ENCODE results near the gene RABGGTA. TPM values are rescaled to one million over a fixed set of nuclear protein-coding genes. Genes with fewer than 3 reads are reported as not detected.

The RABGGTA gene
- total RNA-seq, 1 experiment from 2014 or later, result 35.3 TPM

DNA sequence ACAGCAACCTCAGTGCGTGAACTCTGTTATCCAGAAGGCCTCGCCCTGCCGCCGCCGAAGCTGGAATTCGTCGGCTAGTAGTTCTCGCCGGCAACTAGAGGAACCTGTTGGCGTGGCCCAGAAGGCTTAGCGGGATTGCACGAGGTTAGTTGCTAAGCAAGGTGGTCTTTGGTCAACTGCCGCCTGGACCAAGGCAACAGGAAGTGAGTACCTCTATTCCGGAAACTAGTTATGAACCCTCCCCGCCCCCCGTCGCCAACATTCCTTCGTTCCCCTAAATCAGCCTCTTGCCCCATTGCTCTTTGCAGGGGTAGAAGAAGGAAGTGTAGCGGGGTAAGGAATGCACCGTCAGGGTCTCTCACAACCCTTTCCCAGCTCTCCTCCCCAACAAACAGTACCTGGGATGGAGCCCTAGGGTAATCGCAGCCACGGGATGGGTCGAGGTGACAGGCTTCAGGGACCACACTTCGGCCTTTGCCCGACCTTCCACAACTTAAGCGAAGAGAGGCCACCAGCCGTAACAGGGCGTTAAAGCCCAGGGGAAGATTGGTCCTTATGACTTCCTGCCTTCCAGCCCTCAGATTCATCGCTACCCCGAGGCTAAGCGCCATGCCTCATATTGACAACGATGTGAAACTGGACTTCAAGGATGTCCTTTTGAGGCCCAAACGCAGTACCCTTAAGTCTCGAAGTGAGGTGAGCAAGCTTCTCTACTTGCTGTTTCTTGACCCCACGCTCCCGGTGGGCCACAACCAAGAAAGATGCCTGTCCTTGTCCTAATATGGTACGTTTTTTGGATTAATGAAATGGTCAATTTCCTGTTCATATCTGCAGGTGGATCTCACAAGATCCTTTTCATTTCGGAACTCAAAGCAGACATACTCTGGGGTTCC, 38.5 kb downstream of the RABGGTA start, which contains the start of gene GMPR2:
Gene GMPR2 (plus strand): TSS at position 285 of the 893 bp plus-strand sequence. CDS start 325 bp downstream, at position 610.
- TF ChIP-seq, protein P1, sequence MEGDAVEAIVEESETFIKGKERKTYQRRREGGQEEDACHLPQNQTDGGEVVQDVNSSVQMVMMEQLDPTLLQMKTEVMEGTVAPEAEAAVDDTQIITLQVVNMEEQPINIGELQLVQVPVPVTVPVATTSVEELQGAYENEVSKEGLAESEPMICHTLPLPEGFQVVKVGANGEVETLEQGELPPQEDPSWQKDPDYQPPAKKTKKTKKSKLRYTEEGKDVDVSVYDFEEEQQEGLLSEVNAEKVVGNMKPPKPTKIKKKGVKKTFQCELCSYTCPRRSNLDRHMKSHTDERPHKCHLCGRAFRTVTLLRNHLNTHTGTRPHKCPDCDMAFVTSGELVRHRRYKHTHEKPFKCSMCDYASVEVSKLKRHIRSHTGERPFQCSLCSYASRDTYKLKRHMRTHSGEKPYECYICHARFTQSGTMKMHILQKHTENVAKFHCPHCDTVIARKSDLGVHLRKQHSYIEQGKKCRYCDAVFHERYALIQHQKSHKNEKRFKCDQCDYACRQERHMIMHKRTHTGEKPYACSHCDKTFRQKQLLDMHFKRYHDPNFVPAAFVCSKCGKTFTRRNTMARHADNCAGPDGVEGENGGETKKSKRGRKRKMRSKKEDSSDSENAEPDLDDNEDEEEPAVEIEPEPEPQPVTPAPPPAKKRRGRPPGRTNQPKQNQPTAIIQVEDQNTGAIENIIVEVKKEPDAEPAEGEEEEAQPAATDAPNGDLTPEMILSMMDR (IDR thresholded peaks at IDR 0.05; ENCODE audit: unreplicated experiment), result no peak
- H3K4me1 Mint-ChIP-seq (ENCODE audit: low read depth, unreplicated experiment), result peaks cover 20% of the 10 kb centered on the region
- intact Hi-C loops (cut with micrococcal nuclease; ENCODE audit: unreplicated experiment), result no loop called here
- H3K4me3 Mint-ChIP-seq (ENCODE audit: low read depth, unreplicated experiment), result peak within 1 kb of the TSS; percentile 83
- BruUV-seq (replicated peaks), result TSS peak; percentile 61
- no peak for DNase-seq
- H3K36me3 Mint-ChIP-seq (ENCODE audit: insufficient read depth, unreplicated experiment), result peaks cover 48% of the 10 kb centered on the region
- no peaks in the 10 kb centered on the region for H3K27me3 Mint-ChIP-seq (ENCODE audit: unreplicated experiment)
- CTCF ChIA-PET, result no interaction called here
- peak within 1 kb of the TSS; percentile 67 for H3K27ac Mint-ChIP-seq (ENCODE audit: unreplicated experiment)
- H3K9me3 Mint-ChIP-seq (ENCODE audit: low read depth, unreplicated experiment), result no peaks in the 10 kb centered on the region

DNA sequence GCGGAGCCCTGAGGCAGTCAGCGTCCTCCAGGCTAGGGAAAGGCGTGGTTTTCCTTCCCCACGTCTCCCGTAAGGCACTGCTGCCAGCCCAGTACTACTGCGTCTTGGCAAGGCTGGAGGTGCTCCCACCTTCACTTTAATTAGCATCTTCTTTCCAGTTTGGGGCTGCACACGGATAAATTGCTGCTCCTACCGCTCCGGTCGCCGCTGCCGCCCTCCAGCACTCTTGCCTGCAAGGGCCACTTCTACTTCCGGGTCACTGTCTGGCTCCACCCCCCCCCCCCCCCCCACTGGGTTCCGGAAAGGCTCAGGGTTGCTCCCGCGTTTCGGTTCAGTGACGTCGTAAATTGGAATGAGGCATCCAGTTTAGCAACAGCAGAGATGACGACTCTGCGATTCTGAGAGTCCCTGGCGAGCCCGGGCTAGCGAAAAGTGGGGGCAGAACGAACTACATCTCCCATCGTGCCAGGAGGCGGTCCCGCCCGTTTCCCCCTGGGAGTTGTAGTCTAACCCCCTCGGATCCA, 39.2 kb downstream of the RABGGTA start, which contains the start of gene NEDD8:
Gene NEDD8 (minus strand): TSS at position 247 of the 524 bp plus-strand sequence. CDS start 100 bp downstream, at position 147.
- H3K27me3 Mint-ChIP-seq (ENCODE audit: unreplicated experiment), result no peaks in the 10 kb centered on the region
- H3K27ac Mint-ChIP-seq (ENCODE audit: unreplicated experiment), result peak within 1 kb of the TSS; percentile 67
- no peaks in the 10 kb centered on the region for H3K9me3 Mint-ChIP-seq (ENCODE audit: low read depth, unreplicated experiment)
- TF ChIP-seq, protein P1 (IDR thresholded peaks at IDR 0.05; ENCODE audit: unreplicated experiment), result no peak
- peak within 1 kb of the TSS; percentile 83 for H3K4me3 Mint-ChIP-seq (ENCODE audit: low read depth, unreplicated experiment)
- DNase-seq, result peak; percentile 87
- CTCF ChIA-PET, result no interaction called here
- peaks cover 19% of the 10 kb centered on the region for H3K4me1 Mint-ChIP-seq (ENCODE audit: low read depth, unreplicated experiment)
- H3K36me3 Mint-ChIP-seq (ENCODE audit: insufficient read depth, unreplicated experiment), result peaks cover 41% of the 10 kb centered on the region
- intact Hi-C loops (cut with micrococcal nuclease; ENCODE audit: unreplicated experiment), result no loop called here
- BruUV-seq (replicated peaks), result no TSS peak

DNA sequence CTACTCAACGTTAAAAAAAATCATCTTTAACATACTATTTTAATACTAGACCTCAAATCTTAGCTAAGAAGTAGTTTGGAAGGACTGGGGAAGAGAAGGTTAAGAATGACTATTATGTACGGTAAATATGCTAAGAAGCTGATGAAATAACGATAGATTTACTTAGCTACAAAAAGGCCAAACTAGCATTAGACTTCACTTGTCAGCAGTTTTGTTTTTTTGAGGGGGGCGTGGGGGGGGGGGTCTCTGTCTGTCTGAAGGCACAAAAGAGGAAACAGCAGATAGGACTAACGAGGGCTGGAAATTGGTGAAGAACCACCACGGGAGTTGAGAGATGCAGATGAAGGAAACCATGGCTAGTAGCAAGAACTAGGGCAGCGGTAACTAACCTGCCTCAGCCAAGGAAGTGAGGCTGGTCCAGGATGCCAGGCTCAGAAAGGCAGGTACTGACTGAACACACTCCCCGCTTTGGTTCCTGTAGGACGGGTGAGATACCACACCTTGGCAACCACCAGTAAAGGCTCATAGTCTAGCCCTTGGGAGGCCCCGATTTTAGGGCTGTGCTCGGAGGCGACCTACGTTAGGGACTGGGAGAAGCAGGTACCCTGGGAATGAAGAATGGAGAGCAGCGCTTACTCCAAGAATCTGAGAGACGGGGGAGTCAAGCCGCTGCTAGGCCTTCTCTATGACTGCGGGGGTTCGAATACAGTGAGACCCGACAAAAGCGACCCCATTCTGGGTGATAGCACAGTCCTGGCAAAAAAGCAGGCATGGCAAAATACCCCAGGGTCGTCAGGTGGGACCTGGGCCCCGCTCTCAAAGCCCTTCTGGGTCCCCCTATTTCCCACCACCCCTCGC, 39.9 kb downstream of the RABGGTA start:
- Mint-ChIP-seq H3K4me1 (ENCODE audit: low read depth, unreplicated experiment) (peaks cover 23% of the 10 kb centered on the region), H3K27ac (ENCODE audit: unreplicated experiment) (peak overlapping the region; percentile 67), H3K27me3 (ENCODE audit: unreplicated experiment) (no peaks in the 10 kb centered on the region), H3K36me3 (ENCODE audit: insufficient read depth, unreplicated experiment) (peaks cover 34% of the 10 kb centered on the region), H3K9me3 (ENCODE audit: low read depth, unreplicated experiment) (no peaks in the 10 kb centered on the region), H3K4me3 (ENCODE audit: low read depth, unreplicated experiment) (peak overlapping the region; percentile 83)
- TSS peak; percentile 56 for BruUV-seq (replicated peaks)
- CTCF ChIA-PET, result no interaction called here
- intact Hi-C loops (cut with micrococcal nuclease; ENCODE audit: unreplicated experiment), result no loop called here
- TF ChIP-seq, protein P1 (IDR thresholded peaks at IDR 0.05; ENCODE audit: unreplicated experiment), result no peak
- DNase-seq, result no peak

DNA sequence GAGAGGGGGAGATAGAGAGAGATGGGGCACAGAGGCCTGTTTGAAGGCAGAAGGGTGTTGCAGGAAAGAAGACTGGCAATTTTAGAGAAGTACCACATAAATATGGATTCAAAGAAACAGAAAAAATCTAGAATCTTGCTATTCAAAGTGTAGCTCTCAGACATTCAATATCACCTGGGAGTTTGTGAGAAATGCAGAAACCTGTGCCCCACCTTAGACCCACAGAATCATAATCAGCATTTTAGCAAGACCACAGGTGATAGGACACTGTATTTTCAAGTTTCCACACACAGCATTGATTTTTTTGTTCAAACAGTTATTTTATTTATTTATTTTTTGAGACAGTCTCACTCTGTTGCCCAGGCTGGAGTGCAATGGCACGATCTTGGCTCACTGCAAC, 42.5 kb downstream of the RABGGTA start:
- Mint-ChIP-seq H3K4me1 (ENCODE audit: low read depth, unreplicated experiment) (peaks cover 13% of the 10 kb centered on the region), H3K9me3 (ENCODE audit: low read depth, unreplicated experiment) (no peaks in the 10 kb centered on the region), H3K27me3 (ENCODE audit: unreplicated experiment) (no peaks in the 10 kb centered on the region), H3K4me3 (ENCODE audit: low read depth, unreplicated experiment) (no peak overlapping the region), H3K36me3 (ENCODE audit: insufficient read depth, unreplicated experiment) (peaks cover 31% of the 10 kb centered on the region), H3K27ac (ENCODE audit: unreplicated experiment) (no peak overlapping the region)
- CTCF ChIA-PET, result interaction anchor here (0.6 kb wide), 3 partner anchors 10 to 27 kb away, joined by 3 to 4 read pairs (median 3); partner anchors contain the start of gene MDP1
- intact Hi-C loops (cut with micrococcal nuclease; ENCODE audit: unreplicated experiment), result no loop called here
- DNase-seq, result no peak
- TF ChIP-seq, protein P1 (IDR thresholded peaks at IDR 0.05; ENCODE audit: unreplicated experiment), result no peak
- no TSS peak for BruUV-seq (replicated peaks)
